Caco-2 (cell line): ENCODE measurements around the gene BCL2L11. TPM values are rescaled to one million over a fixed set of nuclear protein-coding genes. Genes with fewer than 3 reads are reported as not detected.

Experiments
- Bru-seq: library from RNA; stranded (reverse); fragments of 400-500 nt; gene quantifications from one replicate; lab custom pipeline; 2021; lab: Mats Ljungman, UMichigan
- BruChase-seq, 2 experiments: library from RNA; stranded (reverse); fragments of 400-500 nt; gene quantifications; one replicate each; lab custom pipeline; 2021; lab: Mats Ljungman, UMichigan
- BruUV-seq: library from RNA; stranded (reverse); fragments of 400-500 nt; replicated peaks from 2 replicates; lab custom pipeline; 2021; lab: Mats Ljungman, UMichigan
- CTCF ChIA-PET: fragments of 300-600 bp; sonication (Branson Sonifier 250); formaldehyde crosslinking; loops from one replicate; lab custom pipeline; 2022; ENCODE audit warnings: antibody characterized with exemption; lab: Charles Lee
- POLR2A ChIA-PET: fragments of 300-600 bp; sonication (Branson Sonifier 250); formaldehyde crosslinking; loops from one replicate; lab custom pipeline; 2022; ENCODE audit warnings: antibody characterized with exemption; lab: Charles Lee
- DNase-seq, 2 experiments: peaks; one replicate each; pipeline versions ENCODE4 v3.0.0 to v3.0.0-alpha.2; 2020 to 2022
- H3K27me3 ChIP-seq: replicated peaks from 2 replicates; pipeline ENCODE4 v1.6.0; 2011; ENCODE audit warnings: low read length; ENCODE audit not compliant: control insufficient read depth, insufficient read depth
- H3K36me3 ChIP-seq: 2 replicates; pipeline ENCODE4 v1.5.1; 2011; ENCODE audit warnings: low read length; ENCODE audit not compliant: control insufficient read depth, insufficient read depth
- H3K4me1 ChIP-seq: fragments of 250-450 bp; sonication (Bioruptor Pico); 2 replicates; pipeline ENCODE4 v1.5.1; 2020; ENCODE audit warnings: mild to moderate bottlenecking
- H3K4me3 ChIP-seq: 2 replicates; pipeline ENCODE4 v1.5.1; 2011; ENCODE audit warnings: low read depth, mild to moderate bottlenecking, control low read depth, low read length
- H3K9me3 ChIP-seq: fragments of 250-450 bp; sonication (Bioruptor Pico); 2 replicates; pipeline ENCODE4 v1.5.1; 2020; ENCODE audit warnings: mild to moderate bottlenecking, moderate library complexity
- H3K27ac Mint-ChIP-seq: one replicate; pipeline ENCODE4 v1.8.0; 2022; ENCODE audit warnings: mixed read lengths; ENCODE audit not compliant: unreplicated experiment
- H3K27me3 Mint-ChIP-seq: one replicate; pipeline ENCODE4 v1.8.0; 2022; ENCODE audit warnings: mixed read lengths; ENCODE audit not compliant: insufficient read depth, unreplicated experiment
- H3K36me3 Mint-ChIP-seq: one replicate; pipeline ENCODE4 v1.8.0; 2022; ENCODE audit warnings: mild to moderate bottlenecking, mixed read lengths; ENCODE audit not compliant: insufficient read depth, unreplicated experiment
- H3K4me1 Mint-ChIP-seq: one replicate; pipeline ENCODE4 v1.8.0; 2022; ENCODE audit warnings: low read depth, mixed read lengths; ENCODE audit not compliant: unreplicated experiment
- H3K4me3 Mint-ChIP-seq: one replicate; pipeline ENCODE4 v1.8.0; 2022; ENCODE audit warnings: mild to moderate bottlenecking, moderate library complexity, mixed read lengths; ENCODE audit not compliant: unreplicated experiment
- H3K9me3 Mint-ChIP-seq: one replicate; pipeline ENCODE4 v1.8.0; 2022; ENCODE audit warnings: mixed read lengths; ENCODE audit not compliant: unreplicated experiment
- intact Hi-C: fragments of 100-400 bp; cut with micrococcal nuclease; formaldehyde crosslinking; loops from one replicate; pipeline ENCODE4 v1.10.0; 2022; ENCODE audit not compliant: unreplicated experiment
- long read RNA-seq: library from polyadenylated mRNA; stranded (forward); transcript quantifications from one replicate; pipeline ENCODE4 v2.0.0, GENCODE V29; 2022
- total RNA-seq: library from RNA; stranded (reverse); gene quantifications from 2 replicates; pipeline ENCODE4 v1.2.3, GENCODE V29; 2022
- TF ChIP-seq, protein P1 (sequence below), 2 experiments: fragments of 200-600 bp in 1 of 2; IDR thresholded peaks; 1 replicate in 1 of 2; 2 replicates in 1 of 2; pipeline versions ENCODE4 v1.5.1 to v1.8.0; 2011 to 2022; ENCODE audit warnings: antibody characterized with exemption in 1 of 2, control low read depth in 1 of 2, inconsistent platforms in 1 of 2, low read depth in 1 of 2, low read length in 1 of 2, mild to moderate bottlenecking in 1 of 2, moderate library complexity in 1 of 2; ENCODE audit not compliant: insufficient read depth in 1 of 2, severe bottlenecking in 1 of 2, unreplicated experiment in 1 of 2

The BCL2L11 gene, protein sequence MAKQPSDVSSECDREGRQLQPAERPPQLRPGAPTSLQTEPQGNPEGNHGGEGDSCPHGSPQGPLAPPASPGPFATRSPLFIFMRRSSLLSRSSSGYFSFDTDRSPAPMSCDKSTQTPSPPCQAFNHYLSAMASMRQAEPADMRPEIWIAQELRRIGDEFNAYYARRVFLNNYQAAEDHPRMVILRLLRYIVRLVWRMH
- total RNA-seq (27.7 and 28.9 TPM in 2 replicates), Bru-seq, nascent RNA (percentile 91 among the genes with signal in this experiment), BruChase-seq, experiment 1, labeled RNA remaining after a 2-hour chase (percentile 83 among the genes with signal in this experiment), BruChase-seq, experiment 2, labeled RNA remaining after a 6-hour chase (percentile 71 among the genes with signal in this experiment)
- long read RNA-seq, full-length matches to known transcripts: 3 of 14 reads
- long read RNA-seq, partial matches to known transcripts: 10 of 14 reads
- long read RNA-seq, other reads (novel, unspliced or antisense): 1 of 14 reads

DNA sequence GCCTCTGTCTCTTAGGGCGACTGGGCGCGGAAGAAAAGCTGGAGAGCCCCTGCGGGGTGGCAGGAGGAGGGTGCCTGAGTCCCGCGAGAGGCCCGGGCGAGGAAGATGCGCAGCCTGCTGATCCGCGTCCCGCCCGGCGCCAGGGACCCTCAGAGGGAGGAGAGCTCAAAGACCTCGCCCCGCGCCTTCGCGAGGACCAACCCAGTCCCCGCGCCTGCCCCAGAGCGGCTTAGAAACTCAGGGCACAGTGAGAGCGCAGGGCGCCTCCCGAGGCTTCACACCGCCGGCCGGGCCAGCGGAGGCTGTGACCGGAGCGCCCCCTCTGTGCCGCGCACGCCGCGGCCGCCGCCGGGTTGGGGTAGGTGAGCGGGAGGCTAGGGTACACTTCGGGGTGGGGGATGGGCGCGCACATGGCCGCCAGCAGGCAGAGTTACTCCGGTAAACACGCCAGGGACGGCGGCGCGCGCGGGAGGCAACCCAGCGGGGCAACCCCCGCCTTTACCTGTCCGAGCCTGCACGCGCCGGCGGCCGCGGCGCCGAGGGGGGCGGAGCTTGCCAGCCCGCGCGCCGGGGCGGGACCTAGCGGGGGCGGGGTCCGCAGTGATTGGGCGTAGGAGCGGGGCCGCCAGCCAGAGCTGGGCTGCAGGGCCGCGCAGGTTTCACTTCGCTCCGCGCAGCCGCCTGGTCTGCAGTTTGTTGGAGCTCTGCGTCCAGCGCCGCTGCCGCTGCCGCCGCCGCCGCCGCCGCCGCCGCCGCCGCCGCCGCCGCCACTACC is at the start of gene BCL2L11:
BCL2L11 (plus strand) TSS at position 662 of the 775 bp plus-strand sequence. CDS start 2,832 bp downstream, outside the sequence.
- peak within 1 kb of the TSS; percentile 93 for H3K4me3 Mint-ChIP-seq
- TF ChIP-seq, protein P1, sequence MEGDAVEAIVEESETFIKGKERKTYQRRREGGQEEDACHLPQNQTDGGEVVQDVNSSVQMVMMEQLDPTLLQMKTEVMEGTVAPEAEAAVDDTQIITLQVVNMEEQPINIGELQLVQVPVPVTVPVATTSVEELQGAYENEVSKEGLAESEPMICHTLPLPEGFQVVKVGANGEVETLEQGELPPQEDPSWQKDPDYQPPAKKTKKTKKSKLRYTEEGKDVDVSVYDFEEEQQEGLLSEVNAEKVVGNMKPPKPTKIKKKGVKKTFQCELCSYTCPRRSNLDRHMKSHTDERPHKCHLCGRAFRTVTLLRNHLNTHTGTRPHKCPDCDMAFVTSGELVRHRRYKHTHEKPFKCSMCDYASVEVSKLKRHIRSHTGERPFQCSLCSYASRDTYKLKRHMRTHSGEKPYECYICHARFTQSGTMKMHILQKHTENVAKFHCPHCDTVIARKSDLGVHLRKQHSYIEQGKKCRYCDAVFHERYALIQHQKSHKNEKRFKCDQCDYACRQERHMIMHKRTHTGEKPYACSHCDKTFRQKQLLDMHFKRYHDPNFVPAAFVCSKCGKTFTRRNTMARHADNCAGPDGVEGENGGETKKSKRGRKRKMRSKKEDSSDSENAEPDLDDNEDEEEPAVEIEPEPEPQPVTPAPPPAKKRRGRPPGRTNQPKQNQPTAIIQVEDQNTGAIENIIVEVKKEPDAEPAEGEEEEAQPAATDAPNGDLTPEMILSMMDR (IDR thresholded peaks at IDR 0.05; ENCODE audit: insufficient read depth in 1 of 2, low read depth in 1 of 2, low read length in 1 of 2, severe bottlenecking in 1 of 2, unreplicated experiment in 1 of 2): peak; percentile 25 to 44
- Histone ChIP-seq H3K9me3 (no peaks in the 10 kb centered on the region), H3K36me3 (peaks cover 2% of the 10 kb centered on the region; the same call in 1 of the 2 replicates), H3K27me3 (no peaks in the 10 kb centered on the region), H3K4me1 (no peaks in the 10 kb centered on the region), H3K4me3 (peak within 1 kb of the TSS; percentile 99)
- peaks cover 11% of the 10 kb centered on the region for H3K4me1 Mint-ChIP-seq
- H3K36me3 Mint-ChIP-seq: peaks cover 52% of the 10 kb centered on the region
- peak within 1 kb of the TSS; percentile 90 for H3K27ac Mint-ChIP-seq
- DNase-seq: peak; percentile 98 to 99
- POLR2A ChIA-PET: interaction anchor here (0.6 to 1.2 kb wide), 8 partner anchors 23 to 539 kb away, joined by 3 to 6 read pairs (median 3); partner anchors contain the start of gene BUB1
- intact Hi-C loops: loop anchor here (5.0 kb wide), 2 partner anchors 57 to 72 kb away; no protein-coding TSS in a partner anchor
- H3K27me3 Mint-ChIP-seq: no peaks in the 10 kb centered on the region
- no peaks in the 10 kb centered on the region for H3K9me3 Mint-ChIP-seq
- no TSS peak for BruUV-seq
- CTCF ChIA-PET: interaction anchor here (0.9 to 1.5 kb wide), 3 partner anchors 13 to 315 kb away, joined by 3 to 5 read pairs (median 3); no protein-coding TSS in a partner anchor

DNA sequence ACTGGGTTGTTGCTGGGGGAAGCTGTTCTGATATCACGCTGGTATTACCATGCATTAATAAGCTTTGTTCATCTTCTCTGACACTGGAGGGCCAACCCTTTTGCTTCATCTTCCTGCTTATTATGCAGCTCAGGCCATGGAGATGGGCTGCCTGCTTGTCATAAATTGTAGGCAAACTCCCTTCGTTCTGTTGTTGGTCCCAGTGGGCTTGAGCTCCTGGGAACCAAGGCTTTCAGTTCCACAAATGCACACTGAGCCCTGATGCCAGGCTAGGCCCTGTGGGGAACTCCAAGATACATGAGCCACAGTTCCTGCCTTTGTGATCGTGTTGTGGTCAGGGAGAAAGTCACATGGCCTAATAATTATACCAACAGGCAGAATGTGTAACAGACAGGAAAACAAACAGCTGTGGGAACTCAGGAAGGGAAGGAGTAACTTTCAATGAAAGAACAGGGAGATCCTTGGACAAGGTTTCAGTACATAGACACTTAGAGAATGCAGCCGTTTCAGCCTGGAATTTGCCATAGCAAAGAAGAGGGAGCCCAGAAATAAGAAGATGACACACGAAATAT is 49.0 kb upstream of the BCL2L11 start:
- no peaks in the 10 kb centered on the region for H3K27me3 ChIP-seq
- no peak for DNase-seq
- Mint-ChIP-seq H3K27me3 (peaks cover 3% of the 10 kb centered on the region), H3K4me1 (no peaks in the 10 kb centered on the region), H3K4me3 (no peak overlapping the region), H3K9me3 (no peaks in the 10 kb centered on the region), H3K27ac (no peak overlapping the region), H3K36me3 (no peaks in the 10 kb centered on the region)
- no peak overlapping the region for H3K4me3 ChIP-seq
- CTCF ChIA-PET: no interaction called here
- peaks cover 9% of the 10 kb centered on the region for H3K4me1 ChIP-seq
- TF ChIP-seq, protein P1 (IDR thresholded peaks at IDR 0.05; ENCODE audit: insufficient read depth in 1 of 2, low read depth in 1 of 2, low read length in 1 of 2, severe bottlenecking in 1 of 2, unreplicated experiment in 1 of 2): no peak
- POLR2A ChIA-PET: no interaction called here
- no TSS peak for BruUV-seq
- H3K36me3 ChIP-seq: no peaks in the 10 kb centered on the region
- intact Hi-C loops: no loop called here
- no peaks in the 10 kb centered on the region; the same call in 1 of the 2 replicates for H3K9me3 ChIP-seq
